Ovary (tissue), 9 donors: Measurements from ENCODE around the gene MAP3K7. TPM values are rescaled to one million over a fixed set of nuclear protein-coding genes. Genes with fewer than 3 reads are reported as not detected.

Experiments
- DNase-seq, 5 donors: peaks; one replicate each; pipeline ENCODE4 v3.0.0-alpha.2; 2019 to 2020
- H3K27ac ChIP-seq, 2 donors: fragments of 200-600 bp; one replicate each; pipeline versions ENCODE4 v1.5.1 to v1.8.0; 2019 to 2022
- H3K27me3 ChIP-seq: fragments of 200-600 bp; one replicate; pipeline ENCODE4 v1.8.0; 2022
- H3K36me3 ChIP-seq: fragments of 200-600 bp; sonication (generic); one replicate; pipeline ENCODE4 v1.5.1; 2019
- H3K4me1 ChIP-seq: one replicate; pipeline ENCODE4 v1.8.1; 2013; ENCODE audit warnings: mild to moderate bottlenecking, moderate library complexity; ENCODE audit not compliant: insufficient read depth
- H3K4me3 ChIP-seq: fragments of 200-600 bp; sonication (generic); one replicate; pipeline ENCODE4 v1.5.1; 2017
- H3K9me3 ChIP-seq, 2 donors: fragments of 200-600 bp in 1 of 2; sonication (generic) in 1 of 2; one replicate each; pipeline versions ENCODE4 v1.5.1 to v1.8.1; 2013 to 2019; ENCODE audit warnings: mild to moderate bottlenecking in 1 of 2, moderate library complexity in 1 of 2
- EP300 ChIP-seq: sonication (generic); formaldehyde crosslinking; IDR thresholded peaks from one replicate; pipeline ENCODE4 v1.6.1; 2017; ENCODE audit warnings: antibody characterized with exemption
- POLR2A ChIP-seq: fragments of 450-650 bp; IDR thresholded peaks from one replicate; pipeline ENCODE4 v1.6.1; 2017; ENCODE audit warnings: antibody characterized with exemption, mild to moderate bottlenecking, moderate library complexity
- WGBS, 3 donors: extraction: QIAGEN DNeasy Blood & Tissue Kit in 1 of 3; methylation state at CpG; one replicate each; pipeline versions ENCODE4 v1.1.5 to v1.1.7; 2013 to 2017; 5-methylcytosine and 5-hydroxymethylcytosine counted together
- intact Hi-C, 4 donors: fragments of 100-400 bp; cut with DNase I; formaldehyde crosslinking; loops; one replicate each; pipeline versions ENCODE4 v1.11.0 to v1.15.1; 2022 to 2023
- polyA plus RNA-seq, 2 donors: library from polyadenylated mRNA; stranded (reverse); fragments of 200-250 nt in 1 of 2; fragments of 350-450 nt in 1 of 2; fragmentation: Illumina TruSeq in 1 of 2; extraction: RNeasy Lipid Tissue Mini Kit (QIAGEN cat#74804) in 1 of 2; gene quantifications; one replicate each; pipeline ENCODE4 v1.2.3, GENCODE V29; 2013 to 2014
- total RNA-seq, 7 donors: library from RNA; depleted of rRNA in 2 of 7; stranded (reverse); fragments of >200 nt in 2 of 7; fragmentation: NEBNext Ultra II Directional in 3 of 7; extraction: Animal tissue kit (Norgen Biotek cat#: 25700) in 3 of 7; gene quantifications; one replicate each; pipeline versions ENCODE4 v1.1.0 to v1.2.4, GENCODE V29; 2016 to 2023
- TF ChIP-seq, protein P1 (sequence below), 3 donors: fragments of 450-650 bp in 2 of 3; fragments of 200-600 bp in 1 of 3; IDR thresholded peaks; one replicate each; pipeline versions ENCODE4 v1.5.1 to v1.8.0; 2016 to 2022; ENCODE audit warnings: antibody characterized with exemption in 3 of 3, mild to moderate bottlenecking in 1 of 3
- donor health status: DM: no; HTN: no; CAD: no; lungs with moderate emphysema.
- donor health status: DM: no; HTN: no; CAD: no.
- donor health status: Bipolar disorder and iron deficiency.
- donor health status: DM: yes; HTN: yes; CAD: no.
- donor health status: DM: no; HTN: no; CAD: no.
- donor health status: DM: yes; HTN: yes; CAD: no.

Gene MAP3K7
- total and polyA plus RNA-seq, 9 donors, result 14.1 to 30.5 (median 24.9) TPM

DNA sequence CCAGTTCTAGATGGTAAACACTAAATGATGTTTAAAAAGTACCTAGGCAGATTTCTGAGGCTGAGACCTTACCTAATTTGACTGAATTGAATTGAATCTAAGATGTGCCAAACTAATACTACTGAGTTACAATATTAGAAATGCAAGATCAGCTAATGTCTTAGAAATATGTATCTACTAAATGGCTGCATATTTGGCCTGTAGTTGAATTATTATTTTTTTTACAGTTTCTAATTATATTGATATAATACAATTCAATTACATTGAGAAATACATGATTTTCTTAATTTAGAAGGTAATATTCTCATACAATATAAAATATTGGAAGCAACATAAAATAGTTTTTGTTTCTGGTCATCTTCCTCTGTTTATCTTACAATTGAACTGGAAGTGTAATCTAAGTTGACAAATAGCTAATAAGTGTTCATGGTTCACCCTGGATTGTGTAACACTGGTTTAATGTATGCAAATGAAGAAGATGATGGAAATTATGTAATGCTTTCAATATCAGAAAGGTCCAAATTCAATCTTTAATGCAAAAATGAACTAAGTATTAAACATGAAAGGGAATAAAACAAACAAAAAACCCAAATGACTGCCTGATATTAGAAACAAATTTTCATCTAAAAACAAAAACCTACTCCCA is 2.9 kb downstream of the MAP3K7 start:
- DNase-seq, result no peak
- intact Hi-C loops, result no loop called here
- TF ChIP-seq, protein P1, sequence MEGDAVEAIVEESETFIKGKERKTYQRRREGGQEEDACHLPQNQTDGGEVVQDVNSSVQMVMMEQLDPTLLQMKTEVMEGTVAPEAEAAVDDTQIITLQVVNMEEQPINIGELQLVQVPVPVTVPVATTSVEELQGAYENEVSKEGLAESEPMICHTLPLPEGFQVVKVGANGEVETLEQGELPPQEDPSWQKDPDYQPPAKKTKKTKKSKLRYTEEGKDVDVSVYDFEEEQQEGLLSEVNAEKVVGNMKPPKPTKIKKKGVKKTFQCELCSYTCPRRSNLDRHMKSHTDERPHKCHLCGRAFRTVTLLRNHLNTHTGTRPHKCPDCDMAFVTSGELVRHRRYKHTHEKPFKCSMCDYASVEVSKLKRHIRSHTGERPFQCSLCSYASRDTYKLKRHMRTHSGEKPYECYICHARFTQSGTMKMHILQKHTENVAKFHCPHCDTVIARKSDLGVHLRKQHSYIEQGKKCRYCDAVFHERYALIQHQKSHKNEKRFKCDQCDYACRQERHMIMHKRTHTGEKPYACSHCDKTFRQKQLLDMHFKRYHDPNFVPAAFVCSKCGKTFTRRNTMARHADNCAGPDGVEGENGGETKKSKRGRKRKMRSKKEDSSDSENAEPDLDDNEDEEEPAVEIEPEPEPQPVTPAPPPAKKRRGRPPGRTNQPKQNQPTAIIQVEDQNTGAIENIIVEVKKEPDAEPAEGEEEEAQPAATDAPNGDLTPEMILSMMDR (IDR thresholded peaks at IDR 0.05), result no peak
- no peak for TF ChIP-seq EP300
- no peak for TF ChIP-seq POLR2A
- no peaks in the 10 kb centered on the region for H3K36me3 ChIP-seq
- H3K27ac ChIP-seq, result no peak overlapping the region
- no peaks in the 10 kb centered on the region for H3K9me3 ChIP-seq
- H3K4me1 ChIP-seq, result no peaks in the 10 kb centered on the region
- H3K27me3 ChIP-seq, result no peaks in the 10 kb centered on the region
- H3K4me3 ChIP-seq, result no peak overlapping the region

DNA sequence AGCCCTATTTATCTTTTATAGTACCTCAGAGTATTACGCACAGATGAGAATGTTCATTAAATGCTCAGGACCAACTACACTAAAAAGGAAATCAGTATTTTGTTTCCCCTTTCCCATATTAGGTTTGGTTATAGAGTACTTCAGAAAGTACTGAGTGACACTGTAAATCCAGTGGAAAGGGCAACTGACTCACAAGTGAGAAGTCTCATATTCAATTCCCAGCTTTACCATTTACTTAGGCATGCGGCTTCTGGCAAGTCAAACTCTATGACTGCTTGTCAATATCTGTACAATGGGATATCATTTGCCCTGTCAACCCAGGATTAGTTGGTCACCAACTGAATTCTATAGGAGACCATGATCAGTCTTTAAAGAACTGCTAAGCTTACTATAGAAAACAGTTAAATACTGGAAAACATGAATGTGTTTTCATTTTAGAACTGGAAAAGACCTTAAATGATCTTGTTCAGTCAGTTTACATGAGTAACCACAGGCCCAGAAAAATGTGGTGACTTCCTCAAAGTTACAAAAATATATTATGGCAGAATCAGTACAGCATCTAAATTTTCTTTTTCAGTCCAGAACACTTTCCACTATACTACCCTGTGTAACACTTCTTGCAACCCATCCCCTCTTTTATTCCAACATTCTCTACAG is 3.6 kb downstream of the MAP3K7 start:
- H3K4me1 ChIP-seq, result no peaks in the 10 kb centered on the region
- no peak overlapping the region for H3K27ac ChIP-seq
- no peak for DNase-seq
- TF ChIP-seq EP300 (no peak), POLR2A (no peak)
- TF ChIP-seq, protein P1 (IDR thresholded peaks at IDR 0.05), result no peak
- no peaks in the 10 kb centered on the region for H3K9me3 ChIP-seq
- WGBS, 3 donors, result 94 to 99% (median 97%) methylated on average over 2 of the region's 2 CpGs
- no peak overlapping the region for H3K4me3 ChIP-seq
- intact Hi-C loops, result no loop called here
- no peaks in the 10 kb centered on the region for H3K36me3 ChIP-seq
- no peaks in the 10 kb centered on the region for H3K27me3 ChIP-seq

DNA sequence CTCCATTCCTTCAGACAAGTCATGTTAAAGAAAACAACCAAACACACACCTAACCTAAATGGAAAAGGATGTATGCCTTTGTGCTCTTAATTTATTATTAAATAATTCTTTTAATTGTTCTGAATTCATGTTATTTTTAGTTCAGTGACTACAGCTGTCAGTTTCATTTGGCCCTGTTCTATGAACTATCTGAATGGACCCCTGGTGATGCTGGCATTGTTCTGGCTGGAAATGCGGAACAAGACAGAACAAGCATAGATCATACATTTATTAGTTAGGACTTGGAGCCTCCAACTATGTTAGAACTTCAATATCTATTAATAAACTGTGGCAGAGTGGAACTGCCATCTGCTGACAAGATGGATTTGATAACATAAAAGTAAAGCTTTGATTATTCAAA is 5.7 kb downstream of the MAP3K7 start:
- no peaks in the 10 kb centered on the region for H3K4me1 ChIP-seq
- TF ChIP-seq POLR2A, result no peak
- TF ChIP-seq EP300, result no peak
- TF ChIP-seq, protein P1 (IDR thresholded peaks at IDR 0.05), result no peak
- no peak overlapping the region for H3K27ac ChIP-seq
- intact Hi-C loops, result no loop called here
- H3K36me3 ChIP-seq, result no peaks in the 10 kb centered on the region
- no peaks in the 10 kb centered on the region for H3K27me3 ChIP-seq
- WGBS, 3 donors, result 96 to 97% (median 97%) methylated on average over 1 of the region's 1 CpG
- H3K4me3 ChIP-seq, result no peak overlapping the region
- DNase-seq, result no peak
- no peaks in the 10 kb centered on the region for H3K9me3 ChIP-seq

DNA sequence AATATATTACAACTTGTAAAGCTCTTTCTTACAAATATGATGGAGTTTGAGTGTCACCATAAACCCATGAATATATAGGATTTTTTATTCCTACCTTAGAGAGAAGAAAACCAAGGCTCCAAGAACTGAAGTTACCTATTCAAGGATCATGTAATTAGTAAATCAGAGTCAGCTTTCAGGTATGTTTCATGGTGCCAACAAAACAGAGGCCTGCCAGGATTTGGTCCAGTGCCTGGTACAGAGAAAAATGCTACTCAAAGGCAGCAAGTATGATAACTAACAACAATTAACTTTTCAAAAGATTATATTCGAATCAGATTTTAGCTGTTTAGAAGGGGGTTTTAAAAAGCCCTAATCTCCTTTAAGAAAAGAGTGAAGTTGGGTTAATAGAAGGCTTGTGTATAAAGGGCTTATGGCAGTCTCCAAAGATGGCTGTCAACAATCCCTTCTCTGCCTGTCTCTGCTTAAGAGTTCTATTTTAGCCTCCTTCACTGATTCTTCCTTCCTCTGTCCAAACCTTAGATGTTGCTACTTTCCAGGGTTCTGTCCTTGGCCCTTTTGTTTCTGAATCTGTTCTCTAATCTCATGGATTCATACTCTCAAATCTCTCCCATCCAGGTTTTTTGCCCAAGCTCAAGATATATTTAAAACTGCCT is 7.8 kb downstream of the MAP3K7 start:
- TF ChIP-seq, protein P1 (IDR thresholded peaks at IDR 0.05), result no peak
- TF ChIP-seq EP300, result no peak
- TF ChIP-seq POLR2A, result no peak
- Histone ChIP-seq H3K27me3 (no peaks in the 10 kb centered on the region), H3K9me3 (no peaks in the 10 kb centered on the region), H3K4me3 (no peak overlapping the region), H3K4me1 (no peaks in the 10 kb centered on the region), H3K27ac (no peak overlapping the region), H3K36me3 (no peaks in the 10 kb centered on the region)
- intact Hi-C loops, result no loop called here
- no peak for DNase-seq
- WGBS, 3 donors, result 82 to 86% (median 83%) methylated on average over 1 of the region's 1 CpG
